Renal cortical epithelial cell (primary cell): ENCODE data around the gene CYREN. TPM values are rescaled to one million over a fixed set of nuclear protein-coding genes. Genes with fewer than 3 reads are reported as not detected.

Experiments used
- DNase-seq: peaks from one replicate; pipeline ENCODE4 v3.0.0-alpha.2; 2011; ENCODE audit warnings: low read depth
- total RNA-seq: library from RNA; depleted of rRNA; stranded (reverse); fragments of >200 nt; gene quantifications from 2 replicates; pipeline ENCODE4 v1.2.3, GENCODE V29; 2014

The CYREN gene
- total RNA-seq, 1 donor from 2014 or later = 126 TPM

DNA sequence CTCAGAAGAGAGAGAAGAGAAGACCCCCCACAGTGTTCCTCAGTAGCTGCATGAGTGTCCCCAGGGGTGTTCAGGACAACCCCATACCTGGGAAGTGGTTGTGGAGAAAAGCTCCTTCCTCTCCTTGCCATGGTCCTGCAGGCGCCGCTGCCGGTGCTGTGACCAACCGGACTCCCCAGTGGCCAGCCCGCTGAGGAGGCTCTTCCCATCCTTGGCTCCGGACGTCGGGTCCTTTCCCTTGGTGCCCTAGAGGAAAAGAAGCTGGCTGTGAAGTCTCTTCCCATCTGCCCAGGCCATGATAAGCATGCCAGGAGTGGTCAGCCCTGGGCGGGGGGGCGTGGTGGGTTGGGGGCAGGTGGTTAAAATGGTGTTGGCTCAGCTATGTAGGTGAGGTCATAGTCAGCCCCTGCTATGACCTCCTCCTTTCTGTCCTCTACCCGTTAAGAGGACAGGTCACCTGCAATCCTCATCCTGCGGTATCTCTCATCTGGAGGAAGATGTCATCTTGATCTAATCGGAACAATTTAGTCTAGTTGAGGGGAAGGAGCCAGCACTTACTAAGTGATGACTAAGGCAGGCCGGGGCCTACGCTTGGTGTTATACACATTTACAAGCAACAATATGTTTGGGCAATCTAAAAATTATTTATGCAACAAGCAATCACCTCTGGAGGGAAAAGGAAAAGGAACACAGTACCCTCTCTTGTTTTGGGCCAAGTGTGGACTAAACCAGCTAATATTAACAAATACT lies 27.6 kb upstream of the CYREN start:
- DNase-seq = no peak

- DNase-seq = no peak
Measured at GRCh38 chr7:135197343-135197742, 26.8 kb upstream of the CYREN start.

- DNase-seq = no peak
Measured at GRCh38 chr7:135195968-135196629, 25.6 kb upstream of the CYREN start.

- DNase-seq = no peak
Measured at GRCh38 chr7:135195156-135195555, 24.6 kb upstream of the CYREN start.

- DNase-seq = no peak
Measured at GRCh38 chr7:135194494-135195095, 24.1 kb upstream of the CYREN start.

- no peak for DNase-seq
Measured at GRCh38 chr7:135193615-135194081, 23.1 kb upstream of the CYREN start.

DNA sequence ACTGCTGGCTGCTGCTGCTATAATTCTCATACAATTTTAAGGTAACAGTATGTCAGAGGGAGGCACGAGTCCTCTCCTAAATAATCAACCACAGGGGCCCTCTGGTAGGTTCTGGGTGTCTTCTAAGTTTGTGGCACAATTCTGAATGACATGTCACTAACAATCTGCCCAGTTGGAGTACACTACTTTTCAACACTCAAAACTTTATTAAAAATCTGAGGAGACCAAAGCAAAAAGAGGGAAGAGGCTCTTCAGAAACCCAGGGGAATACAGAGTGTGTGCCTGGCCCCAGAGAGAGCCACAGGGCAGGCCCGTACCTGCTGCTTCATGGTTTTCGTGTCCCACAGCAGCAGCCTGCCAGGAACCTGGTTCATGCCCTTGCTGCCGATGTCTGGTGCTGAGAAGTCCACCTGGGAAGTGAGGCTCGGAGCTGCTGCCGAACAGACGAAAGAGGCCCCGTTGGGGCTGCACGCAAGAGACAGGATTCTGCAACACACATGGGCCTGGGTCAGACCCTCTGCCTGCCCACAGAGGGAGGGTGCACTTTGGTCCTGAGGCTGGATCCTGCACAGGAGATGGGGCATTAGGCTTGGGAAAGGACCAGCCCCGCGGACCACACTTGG lies 22.5 kb upstream of the CYREN start:
- no peak for DNase-seq

GRCh38 chr7:135190703-135191102 lies 20.2 kb upstream of the CYREN start:
- no peak for DNase-seq

- DNase-seq = no peak
Measured at GRCh38 chr7:135189961-135190360, 19.5 kb upstream of the CYREN start.

GRCh38 chr7:135189221-135189662 lies 18.7 kb upstream of the CYREN start:
- no peak for DNase-seq

- no peak for DNase-seq
Measured at GRCh38 chr7:135188298-135188984, 17.9 kb upstream of the CYREN start.

DNA sequence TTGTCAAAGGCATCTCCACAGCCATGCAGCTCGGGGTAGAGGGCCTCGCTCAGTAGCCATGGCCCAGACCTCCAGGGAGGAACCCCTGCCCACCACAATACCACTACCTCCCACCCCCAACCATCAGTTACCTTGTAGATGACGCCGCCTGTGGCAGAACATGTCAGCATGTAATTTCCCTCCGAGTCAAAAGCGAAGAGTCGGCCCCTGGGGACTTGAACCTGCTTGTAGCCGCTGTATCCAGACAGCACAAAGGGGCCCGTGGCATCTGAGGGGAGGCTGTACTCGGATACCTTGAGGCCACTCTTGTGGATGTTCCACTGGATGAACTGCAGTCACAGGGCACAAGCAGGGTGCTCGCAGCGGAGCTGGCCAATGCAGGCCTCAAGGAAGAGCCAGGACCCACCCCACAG lies 16.3 kb upstream of the CYREN start:
- DNase-seq = no peak

- no peak for DNase-seq
Measured at GRCh38 chr7:135186261-135186540, 15.7 kb upstream of the CYREN start.

DNA sequence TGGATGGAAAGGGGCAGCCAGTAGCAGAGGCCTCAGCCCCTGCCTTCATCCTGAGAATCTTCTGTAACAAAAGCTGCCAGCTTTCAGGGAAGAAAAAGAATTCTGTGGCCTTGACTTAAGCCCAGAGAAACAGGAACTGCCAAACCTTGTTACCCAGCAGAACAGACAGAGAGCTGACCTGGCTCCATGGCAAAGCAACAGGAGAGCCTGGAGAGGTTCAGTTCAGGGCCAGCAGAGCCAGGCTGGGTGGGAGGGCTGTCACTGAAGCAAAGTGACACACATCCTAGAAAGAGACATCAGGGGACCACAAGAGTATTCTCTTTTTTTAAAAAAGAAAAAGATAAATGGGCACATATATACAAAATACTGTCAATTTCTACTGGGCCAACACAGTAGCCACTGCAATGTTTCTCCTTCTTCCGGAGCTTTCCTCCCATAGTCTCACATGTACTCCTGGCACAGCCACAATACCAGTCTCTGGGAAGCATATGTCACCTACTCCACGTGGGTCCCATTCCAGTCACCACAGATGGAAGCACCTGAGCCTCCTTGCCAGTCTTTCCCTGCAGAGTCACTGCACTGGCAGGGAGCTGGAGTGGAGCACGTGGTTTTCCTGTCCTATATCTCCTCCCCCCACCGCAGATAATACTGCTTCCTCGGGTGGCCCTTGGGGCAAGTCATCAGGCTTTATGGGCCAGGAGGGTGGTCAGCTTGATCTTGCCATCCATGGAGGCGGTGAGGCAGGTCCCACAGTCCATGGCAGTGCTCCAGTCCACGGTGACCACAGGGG lies 15.2 kb upstream of the CYREN start:
- DNase-seq = no peak

GRCh38 chr7:135184254-135184841 lies 13.8 kb upstream of the CYREN start:
- DNase-seq = no peak

- no peak for DNase-seq
Measured at GRCh38 chr7:135183478-135183877, 13.0 kb upstream of the CYREN start.

DNA sequence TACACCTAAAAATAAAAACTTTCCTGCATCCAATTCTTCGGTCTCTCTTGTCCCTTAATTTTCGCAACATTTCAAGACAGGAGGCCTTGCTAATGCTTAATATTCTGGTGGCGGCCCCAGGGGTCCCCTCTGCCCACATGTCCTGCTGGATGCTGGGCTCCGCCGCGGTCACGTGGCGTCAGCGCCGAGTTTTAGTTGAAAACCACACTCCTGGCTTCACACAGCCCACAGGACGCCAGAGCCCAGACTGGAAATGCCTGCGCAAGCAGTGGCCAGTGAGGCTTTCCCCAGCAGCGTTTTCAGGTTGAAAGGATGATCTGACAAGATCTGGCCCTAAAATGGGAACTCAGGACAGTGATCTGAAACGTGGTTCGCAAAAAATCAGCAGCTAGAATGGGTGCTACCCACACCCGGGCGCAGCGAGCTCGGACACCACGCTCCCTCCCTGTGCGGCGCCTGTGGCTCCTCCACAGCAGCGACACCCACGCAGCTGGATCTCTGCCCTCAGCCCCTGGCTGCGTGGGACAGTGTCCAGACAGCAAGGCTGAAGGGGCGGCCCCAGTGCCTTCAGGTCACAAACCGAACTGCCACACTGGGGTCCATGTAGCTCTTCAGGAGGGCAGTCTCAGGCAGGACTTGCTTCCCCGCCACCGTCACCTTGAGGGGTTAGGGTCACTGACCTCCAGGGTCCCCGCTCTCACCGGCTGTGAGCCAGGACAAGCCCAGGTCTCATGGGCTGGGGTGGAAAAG lies 11.6 kb upstream of the CYREN start:
- no peak for DNase-seq

DNA sequence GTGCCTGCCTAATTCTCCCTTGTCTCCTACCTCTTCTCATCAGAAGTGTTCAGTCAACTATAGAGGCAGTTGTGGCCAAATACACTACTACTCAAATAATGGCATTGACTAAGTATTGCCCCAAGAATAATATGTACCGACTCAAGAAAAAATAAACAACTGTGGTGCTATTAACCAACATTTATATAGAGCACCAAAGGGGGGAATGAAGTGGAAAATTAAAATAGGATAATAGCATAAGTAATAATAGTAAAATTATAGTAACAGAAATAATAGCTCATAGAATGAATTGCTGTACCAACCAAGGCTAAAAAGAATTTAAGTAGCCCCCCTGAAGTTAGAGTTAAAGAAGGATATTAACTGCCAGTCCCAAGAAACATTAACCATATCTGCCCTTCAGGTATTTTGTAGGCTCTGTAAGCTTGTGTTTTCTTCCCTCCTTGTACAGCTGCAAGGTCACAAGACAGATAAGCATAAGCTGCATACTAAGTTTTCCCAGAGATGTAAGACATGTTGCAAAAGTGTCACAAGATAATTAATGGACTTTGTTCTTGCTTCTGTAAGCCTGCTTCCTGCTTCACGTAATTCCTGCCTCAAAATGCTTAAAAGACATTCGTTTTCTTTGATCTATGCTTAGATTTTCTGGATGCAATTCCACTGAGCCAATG lies 10.9 kb upstream of the CYREN start:
- no peak for DNase-seq

GRCh38 chr7:135180122-135180521 lies 9.6 kb upstream of the CYREN start:
- DNase-seq = peak; percentile 76
